GM19438 (cell line): ENCODE measurements around the gene SLC6A7.
"Not testable (repeated sequence)": the region's sequence is repeated elsewhere in the genome, so short reads cannot be mapped to it uniquely, and the experiment has no call there.

ENCODE experiments used
- ATAC-seq: cut with Tn5 transposase; IDR thresholded peaks from one replicate; pipeline ENCODE4 v1.9.1; 2021; ENCODE audit warnings: low read depth; ENCODE audit not compliant: unreplicated experiment

Gene SLC6A7

DNA sequence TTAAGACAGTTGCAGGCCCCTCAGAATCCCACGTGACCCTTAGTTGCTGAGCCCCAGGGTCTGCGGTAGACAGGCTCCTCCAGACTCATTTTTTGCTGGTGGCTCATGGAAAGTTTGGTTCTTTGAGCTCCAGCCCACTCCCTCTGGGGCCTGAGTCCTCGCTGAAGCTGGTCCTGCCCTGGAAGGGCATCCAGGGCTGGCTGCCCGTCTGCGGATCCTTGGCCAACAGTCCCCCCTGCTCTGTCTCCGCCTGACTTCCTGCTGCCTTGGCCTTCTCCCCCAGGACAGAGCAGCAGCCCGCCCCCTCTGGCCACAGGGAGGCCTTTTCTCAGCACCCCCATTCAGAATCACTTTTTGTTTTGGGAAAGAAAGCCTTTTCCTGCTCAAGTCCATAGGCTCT is 24.4 kb downstream of the SLC6A7 start:
- ATAC-seq, result no peak

DNA sequence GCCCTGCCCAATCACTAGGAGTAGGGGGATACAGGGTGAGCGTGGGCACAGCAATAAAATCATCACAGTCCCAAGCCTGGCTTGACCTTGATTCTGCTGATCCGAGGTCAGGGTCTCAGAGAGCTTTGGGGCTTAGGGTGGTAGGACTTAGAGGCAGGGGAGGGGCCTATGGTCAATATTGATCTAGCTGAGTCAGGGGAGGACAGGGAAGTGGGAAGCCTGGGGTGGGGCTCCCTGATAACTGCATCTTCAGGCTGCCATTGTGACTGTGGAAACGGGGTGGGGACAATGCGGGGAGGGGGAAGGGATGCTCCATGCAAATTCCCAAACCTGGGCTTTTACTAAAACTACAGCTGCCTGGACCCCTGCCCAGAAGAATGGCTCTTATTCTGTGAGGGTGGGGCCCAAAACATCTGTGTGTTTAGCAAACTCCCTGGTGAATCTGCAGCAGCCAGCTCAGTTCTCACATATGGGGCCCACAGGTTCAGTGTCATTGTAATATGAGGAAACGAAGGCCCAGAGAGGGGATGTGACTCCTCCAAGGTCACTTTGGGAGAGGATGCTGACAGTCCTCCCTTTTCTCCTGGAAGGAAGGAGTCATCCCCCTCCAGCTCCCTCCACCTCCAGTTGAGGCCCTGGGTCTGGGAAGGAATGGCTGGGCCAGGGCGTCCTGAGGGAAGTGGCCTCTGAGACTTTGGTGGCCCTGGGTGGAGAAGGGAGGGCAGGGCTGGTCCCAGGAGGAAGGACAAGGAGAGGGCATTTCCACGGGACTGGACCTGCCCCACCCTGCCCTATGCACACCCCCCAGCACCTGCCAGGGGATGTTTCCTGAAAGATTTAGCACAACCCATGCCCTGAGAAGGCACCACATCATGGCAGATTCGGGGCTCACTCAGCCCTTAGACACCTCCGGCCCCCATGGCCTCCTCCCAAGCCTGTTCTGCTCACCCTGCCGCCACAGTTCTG is 26.4 kb downstream of the SLC6A7 start:
- no peak for ATAC-seq

DNA sequence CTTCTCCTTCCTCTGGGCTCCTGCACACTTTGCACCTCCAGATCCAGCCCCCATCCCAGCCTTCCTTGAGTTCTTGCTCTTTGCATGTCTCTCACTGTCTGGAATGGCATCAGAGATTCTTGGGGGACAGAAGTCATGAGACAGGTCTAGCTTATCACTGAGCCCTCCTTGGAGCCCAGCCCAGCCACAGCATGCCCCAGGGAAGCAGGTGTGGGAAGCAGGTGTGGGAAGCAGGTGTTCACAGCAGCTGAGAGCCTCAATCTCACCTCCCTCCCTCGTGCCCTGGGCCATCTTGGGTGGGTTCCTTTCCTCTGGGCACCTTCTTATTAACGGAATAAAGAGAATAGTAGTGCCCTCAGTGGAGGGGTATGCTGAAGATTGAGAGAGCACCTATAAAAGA is 27.2 kb downstream of the SLC6A7 start:
- no peak for ATAC-seq

DNA sequence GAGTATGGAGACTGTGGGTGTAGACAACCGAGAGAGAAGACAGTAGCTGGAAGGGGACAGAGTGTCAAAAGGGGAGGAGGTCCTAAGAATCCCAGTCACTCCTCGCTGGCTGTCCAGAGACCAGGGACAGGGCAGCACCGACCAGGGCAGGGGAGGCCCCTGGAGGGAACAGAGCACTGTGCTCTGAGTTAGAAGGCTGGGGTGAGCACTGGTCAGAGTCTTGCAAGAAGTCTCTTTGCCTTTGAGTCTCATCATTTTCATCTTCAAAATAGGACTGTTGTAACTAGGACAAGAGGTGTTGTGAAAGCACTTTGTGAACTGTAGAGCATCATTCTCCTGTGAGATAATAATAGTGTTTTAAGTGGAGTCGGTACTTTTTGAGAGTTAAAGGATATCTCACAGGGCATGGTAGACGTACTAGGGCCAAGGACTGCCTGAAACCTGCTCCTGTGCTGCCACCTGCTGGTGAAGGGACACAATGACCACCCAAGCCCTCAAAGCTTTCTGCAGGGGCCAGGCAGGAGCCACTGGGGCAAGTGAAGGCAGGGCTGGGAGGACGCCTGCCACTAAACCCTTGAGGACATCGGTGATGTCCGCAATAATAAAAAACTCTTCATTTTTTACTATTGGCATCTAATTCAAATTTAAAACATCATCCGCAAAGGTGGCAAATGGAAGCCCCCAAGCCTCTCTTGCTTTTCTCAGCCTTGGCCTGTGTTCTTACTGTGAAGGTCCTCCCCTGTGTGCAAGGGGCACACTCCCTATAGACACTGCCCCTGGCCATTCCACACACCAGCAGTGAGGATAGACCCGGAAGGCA is 28.2 kb downstream of the SLC6A7 start:
- ATAC-seq, result peak; percentile 88

DNA sequence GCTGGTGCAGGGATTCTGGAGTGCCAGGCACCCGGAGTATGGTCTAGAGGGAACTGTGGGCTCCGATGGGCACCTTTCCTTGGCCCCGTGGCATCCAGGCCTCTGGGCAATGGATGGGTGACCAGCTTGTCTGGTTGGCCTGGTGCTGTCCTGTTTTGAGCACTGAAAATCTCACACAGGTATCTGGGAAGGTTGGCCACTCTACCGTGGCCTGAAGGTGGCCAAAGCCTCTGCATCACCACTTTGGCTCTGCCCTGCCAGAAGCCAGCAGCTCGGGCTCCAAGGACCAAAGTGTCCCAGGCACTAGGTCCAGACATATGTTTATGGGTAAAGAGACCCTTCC is 28.8 kb downstream of the SLC6A7 start:
- no peak for ATAC-seq

DNA sequence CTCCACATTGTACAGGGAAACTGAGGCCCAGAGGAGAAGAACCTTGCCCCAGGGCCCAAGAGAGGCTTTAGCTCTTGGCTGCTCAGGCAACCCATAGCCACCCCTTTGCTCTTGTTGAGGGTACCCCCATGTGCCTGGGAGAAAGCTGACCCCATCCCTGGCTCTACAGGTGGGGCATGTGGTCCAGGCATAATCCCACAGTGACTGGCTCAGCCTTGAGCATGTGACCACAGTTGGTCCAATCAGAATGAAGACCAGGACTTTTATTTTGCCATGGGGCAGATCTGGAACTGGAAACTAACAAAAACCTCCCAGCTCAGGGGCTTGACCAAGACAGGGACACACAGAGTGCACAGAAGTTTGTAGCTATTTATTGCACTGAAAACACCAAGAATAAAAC is 29.3 kb downstream of the SLC6A7 start:
- no peak for ATAC-seq

DNA sequence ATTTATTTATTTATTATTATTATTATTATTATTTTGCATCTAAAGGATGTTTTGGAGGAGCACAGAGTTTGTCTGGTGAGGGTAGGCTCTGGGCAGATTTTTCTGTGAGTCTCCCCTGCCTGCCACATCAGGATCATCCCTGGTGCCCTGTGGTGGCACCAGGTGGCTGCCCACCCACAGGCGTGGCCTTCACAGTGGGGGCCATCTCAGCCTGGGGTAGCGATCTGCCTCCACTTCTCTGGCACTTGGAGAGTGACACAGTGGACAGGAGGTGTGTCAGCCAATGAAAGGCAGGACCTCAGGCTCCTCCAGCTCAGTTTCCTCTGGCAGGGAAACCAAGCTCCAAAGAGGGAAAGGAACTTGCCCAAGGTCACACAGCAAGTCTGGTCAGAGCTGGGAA is 30.0 kb downstream of the SLC6A7 start:
- ATAC-seq, result no peak

DNA sequence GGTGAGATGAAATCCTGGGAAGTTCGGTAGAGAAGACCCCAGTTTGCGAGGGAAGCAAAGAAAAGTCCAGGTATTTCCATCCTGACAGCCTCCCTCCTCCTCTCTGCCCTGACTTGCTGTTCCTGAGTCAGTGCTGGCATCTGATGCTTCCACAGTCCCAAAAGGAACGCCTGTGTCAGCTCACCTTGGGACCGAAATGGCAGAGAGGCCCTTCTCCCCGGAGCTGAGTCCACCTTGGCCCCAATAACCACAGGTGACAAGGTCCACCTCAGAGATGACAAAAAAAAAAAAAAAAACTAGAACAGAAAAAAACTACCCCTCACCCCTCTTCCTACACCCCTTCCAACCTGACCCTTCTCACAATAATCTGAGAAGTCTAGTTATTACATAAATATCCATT is 31.6 kb downstream of the SLC6A7 start:
- ATAC-seq, result no peak

DNA sequence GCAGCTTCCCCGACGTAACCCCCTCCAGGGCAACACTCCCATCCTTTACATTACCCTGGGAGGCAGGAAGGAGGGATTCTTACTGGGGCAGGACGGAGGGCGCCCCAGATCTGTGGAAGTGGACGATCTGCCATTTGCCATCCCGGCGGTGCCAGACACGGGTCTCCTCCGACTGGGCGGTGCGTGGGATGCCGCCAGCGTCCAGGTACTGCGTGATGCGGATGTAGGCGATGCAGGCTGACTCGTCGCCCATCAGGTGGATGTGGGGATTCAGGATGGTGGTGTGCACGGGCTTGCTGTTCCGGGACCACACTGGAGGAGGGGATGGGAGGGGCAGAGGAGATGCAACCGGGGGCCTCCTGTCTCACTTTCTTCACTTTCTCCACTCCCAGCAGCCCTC is 33.0 kb downstream of the SLC6A7 start:
- no peak for ATAC-seq

DNA sequence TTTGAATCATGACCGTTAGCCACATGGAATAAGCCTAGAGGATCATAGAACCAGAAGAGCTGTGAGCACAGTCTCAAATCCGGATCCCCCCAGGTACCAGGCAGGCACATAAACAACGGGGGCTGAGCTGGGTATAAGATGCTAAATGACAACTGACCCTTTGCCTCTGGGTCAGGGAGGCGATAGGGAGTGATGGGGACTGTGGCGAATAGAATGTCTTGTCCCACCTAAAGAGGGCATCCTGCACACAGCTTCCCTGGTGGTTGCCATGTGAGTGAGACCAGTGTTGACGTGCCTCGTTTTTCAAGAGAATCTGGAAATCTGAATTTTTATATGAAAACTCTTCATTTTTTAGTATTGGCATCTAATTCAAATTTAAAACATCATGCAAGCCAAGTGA is 33.6 kb downstream of the SLC6A7 start:
- ATAC-seq, result no peak

DNA sequence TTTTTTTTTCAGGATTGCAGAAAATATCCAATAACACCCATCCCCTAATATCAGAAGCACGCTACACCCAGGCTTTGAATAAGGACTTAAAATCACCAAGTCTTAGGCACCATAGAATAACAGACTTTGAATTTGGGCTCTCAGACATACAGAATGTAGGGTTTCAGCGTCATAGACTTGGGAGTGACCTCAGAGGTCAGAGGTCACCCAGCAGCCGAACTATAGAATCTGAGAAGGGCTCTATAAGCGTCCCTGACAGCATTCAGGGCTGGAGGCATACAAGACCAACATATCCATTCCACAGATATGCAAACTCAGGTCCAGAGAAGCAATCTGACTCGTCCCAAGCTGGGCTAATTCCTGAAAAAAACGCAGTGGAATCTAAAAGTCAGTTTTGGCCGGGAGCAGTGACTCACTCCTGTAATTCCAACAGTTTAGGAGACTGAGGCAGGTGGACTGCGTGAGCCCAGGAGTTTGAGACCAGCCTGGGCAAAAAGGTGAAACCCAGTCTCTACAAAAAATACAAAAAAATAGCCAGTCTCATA is 34.7 kb downstream of the SLC6A7 start:
- no peak for ATAC-seq

DNA sequence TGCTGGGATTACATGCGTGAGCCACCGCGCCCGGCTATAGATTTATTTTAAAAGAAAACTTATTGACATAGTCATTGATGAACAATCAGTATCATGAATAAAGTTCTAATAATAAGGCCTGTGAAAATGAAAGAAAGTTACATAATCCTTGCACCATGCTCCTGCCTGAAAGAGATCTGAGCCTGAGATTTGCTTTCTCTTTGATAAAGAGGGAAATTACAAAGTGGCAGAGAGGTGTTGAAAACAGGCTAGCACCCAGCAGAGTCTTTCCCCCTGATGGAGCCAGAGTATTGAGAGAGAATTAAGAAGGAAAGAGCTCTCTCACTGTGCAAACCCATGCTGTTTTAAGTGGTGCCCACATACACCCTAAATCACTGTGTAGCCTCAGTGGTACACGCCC is 37.2 kb downstream of the SLC6A7 start:
- ATAC-seq, result no peak

DNA sequence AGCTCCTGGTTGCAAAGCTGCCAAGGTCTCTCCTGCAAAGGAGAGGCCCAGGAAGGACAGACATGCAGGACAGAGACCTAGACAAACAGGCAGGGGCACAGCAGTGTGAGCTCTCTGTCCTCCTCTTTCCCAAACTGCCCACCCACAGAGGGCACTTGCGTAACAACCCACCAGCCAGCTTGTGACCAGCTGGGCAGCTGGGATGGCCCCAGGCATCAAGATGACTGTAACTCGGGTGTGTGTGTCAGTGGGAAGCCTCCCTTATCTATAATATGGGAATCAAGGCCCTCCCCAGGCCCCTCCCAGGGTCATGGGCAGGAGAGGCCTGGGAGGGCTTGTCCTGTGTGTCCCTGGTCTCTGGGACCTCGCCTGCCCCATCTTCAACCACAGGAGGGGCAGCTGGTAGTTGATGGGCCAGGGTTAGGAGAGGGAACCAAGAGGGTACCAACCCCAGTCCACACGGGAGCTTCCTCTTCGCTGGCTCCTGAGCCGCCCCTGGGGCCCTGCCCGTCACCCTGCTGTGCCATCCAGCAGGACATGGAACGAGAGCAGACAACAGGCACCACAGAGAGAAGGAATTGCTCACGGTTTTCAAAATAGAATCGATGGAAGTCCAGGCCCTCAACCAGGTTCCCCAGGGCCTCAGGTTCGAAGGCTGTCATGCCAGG is 37.9 kb downstream of the SLC6A7 start:
- ATAC-seq, result no peak

DNA sequence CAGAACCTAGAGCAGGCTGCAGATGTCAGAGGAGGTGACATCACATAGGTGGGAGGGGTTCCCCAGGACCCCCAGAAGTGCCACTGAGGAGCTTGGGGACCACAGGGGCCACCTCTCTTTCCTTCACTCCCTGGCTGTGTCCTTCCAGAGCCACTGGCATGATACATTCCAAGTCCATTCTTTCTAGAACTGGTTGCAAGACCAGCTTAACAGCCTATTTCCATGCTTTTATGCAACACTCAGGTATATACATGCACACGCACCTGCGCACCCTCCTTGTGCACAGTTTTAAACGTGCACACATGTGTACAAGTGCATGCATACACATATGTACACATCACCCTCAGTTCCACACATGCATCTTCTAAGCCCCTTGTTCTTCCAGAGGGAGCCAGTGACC is 39.7 kb downstream of the SLC6A7 start:
- ATAC-seq, result no peak

DNA sequence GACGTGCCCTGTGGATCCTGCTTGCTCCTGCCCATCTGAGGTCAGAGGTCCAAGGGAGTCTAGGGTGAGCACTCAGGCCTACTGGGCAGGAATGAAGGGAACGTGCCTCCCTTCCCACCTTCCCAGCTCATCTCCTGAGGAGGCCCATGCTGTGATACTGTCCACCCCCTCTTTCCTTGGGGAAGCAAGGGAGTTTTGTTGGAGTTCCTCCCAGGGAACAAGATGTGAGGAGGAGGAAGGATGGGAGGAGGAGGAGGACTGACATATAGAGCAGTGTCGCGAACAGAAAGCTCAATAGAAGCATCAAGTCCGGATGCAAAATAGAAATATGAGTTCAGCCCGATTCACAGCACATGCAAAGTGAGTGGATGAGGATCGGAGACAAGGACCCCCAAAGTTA is 41.0 kb downstream of the SLC6A7 start:
- no peak for ATAC-seq

DNA sequence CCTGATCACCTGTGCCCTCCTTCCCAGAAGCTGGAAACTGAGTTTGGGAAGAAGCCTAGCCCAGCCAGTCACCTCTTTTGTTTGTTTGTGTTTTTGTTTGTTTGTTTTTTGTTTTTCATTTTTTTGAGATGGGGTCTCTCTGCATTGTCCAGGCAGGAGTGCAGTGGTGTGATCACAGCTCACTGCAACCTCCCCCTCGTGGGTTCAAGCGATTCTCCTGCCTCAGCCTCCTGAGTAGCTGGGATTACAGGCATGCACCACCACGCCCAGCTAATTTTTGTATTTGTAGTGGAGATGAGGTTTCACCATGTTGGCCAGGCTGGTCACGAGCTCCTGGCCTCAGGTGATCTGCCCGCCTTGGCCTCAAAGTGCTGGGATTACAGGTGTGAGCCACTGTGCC is 43.8 kb downstream of the SLC6A7 start:
- not testable (repeated sequence) for ATAC-seq

DNA sequence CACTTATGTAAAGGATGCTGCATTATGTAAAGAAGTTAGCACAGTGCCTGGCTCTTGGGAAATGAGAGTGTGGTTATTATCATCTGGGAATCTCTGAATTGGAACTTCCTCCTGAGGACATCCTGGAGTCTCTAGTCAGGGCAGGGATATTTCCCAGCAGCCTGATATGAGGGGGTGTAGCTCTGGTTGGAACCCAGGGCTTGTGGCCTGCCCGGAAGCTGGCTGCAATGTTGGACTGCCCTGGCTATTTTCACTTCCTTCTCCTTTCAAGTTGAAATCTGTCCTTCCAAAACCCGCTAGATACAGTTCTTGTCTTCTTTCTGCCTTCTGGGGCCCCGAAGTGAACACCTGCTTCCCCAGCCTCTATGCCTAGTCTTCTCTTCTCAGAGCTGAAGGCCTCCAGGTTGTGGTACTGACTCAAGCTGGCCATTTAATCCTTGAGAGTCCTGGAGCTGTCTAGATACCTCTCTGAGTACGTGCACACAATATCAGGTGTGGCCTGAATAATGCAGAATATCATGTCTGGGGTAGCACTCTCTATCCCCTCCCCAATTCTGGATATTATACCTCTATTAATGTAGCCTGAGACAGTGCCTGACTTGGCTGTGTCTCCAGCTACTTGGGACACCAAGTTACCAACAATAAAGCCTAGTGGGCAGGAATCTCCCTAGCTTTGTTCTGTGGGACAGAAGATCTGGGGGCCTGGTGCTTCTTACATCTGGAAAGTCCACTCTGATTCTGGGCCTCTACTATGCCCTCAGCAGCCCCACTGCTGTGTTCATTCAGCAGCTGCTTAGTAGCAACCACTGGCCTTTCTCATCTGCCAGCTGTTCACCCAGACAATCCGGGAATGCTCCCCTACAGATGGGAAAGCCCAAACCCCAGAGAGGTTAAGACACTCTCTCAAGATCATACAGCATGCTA is 45.0 kb downstream of the SLC6A7 start:
- peak; percentile 56 for ATAC-seq

DNA sequence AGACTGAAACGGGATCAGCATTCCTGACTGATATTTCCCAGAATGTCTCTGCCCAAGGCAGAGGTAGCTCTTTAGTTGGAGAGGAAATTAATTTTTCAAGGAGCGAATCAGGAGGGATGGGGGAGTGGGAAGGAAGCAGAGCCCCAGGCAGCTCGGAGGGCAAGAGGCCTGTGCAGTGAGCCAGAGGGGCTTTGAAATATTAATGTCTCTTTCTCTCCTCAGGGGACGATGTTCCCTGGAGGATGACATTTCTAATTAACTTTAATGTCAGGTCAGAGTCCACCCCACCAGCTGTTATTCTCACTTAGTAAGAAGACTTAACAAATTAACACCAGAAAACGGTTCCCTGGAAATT is 45.6 kb downstream of the SLC6A7 start:
- no peak for ATAC-seq

DNA sequence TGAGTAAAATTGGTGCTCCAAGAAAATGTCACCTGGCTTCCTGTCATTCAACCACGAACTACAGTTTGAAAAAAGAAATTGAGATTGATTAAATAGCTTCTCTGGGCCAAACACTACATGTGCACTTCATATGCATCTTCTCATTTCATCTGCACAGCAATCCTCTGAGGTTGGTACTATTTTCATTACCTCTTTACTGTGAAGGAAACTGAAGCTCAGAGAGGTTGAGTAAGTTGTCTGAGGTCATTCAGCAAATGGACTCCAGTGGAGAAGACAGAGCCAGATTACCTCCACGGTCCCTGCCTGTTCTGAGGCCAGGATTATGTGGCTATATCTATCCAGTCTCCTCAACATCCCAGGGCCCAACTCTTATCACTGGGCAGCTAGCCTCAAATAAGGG is 46.5 kb downstream of the SLC6A7 start:
- no peak for ATAC-seq
